SJSA1 (cell line): ENCODE results near the gene CCHCR1. TPM values are rescaled to one million over a fixed set of nuclear protein-coding genes. Genes with fewer than 3 reads are reported as not detected.

Experiments
- DNase-seq, 2 experiments: peaks; one replicate each; pipeline ENCODE4 v3.0.0-alpha.2; 2015 to 2020; ENCODE audit warnings: low spot score in 2 of 2, low read depth in 1 of 2
- H3K27ac ChIP-seq: fragments of 250-450 bp; sonication (Bioruptor Pico); 2 replicates; pipeline ENCODE4 v1.5.1; 2020; ENCODE audit warnings: mild to moderate bottlenecking, moderate library complexity
- H3K27me3 ChIP-seq: fragments of 250-450 bp; sonication (Bioruptor Pico); replicated peaks from 2 replicates; pipeline ENCODE4 v1.5.1; 2020; ENCODE audit warnings: mild to moderate bottlenecking, moderate library complexity
- H3K36me3 ChIP-seq: fragments of 250-450 bp; sonication (Bioruptor Pico); 2 replicates; pipeline ENCODE4 v1.5.1; 2020; ENCODE audit warnings: mild to moderate bottlenecking
- H3K4me1 ChIP-seq: fragments of 250-450 bp; sonication (Bioruptor Pico); replicated peaks from 2 replicates; pipeline ENCODE4 v1.6.1; 2021; ENCODE audit warnings: mild to moderate bottlenecking
- H3K4me3 ChIP-seq: fragments of 250-450 bp; sonication (Bioruptor Pico); 2 replicates; pipeline ENCODE4 v1.5.1; 2020; ENCODE audit warnings: mild to moderate bottlenecking
- H3K9me3 ChIP-seq: fragments of 250-450 bp; sonication (Bioruptor Pico); replicated peaks from 2 replicates; pipeline ENCODE4 v1.5.1; 2020; ENCODE audit warnings: mild to moderate bottlenecking
- total RNA-seq: library from RNA; depleted of rRNA; stranded (reverse); fragments of >200 nt; shearing (Covaris generic); gene quantifications from 2 replicates; pipeline ENCODE4 v1.2.3, GENCODE V29; 2014

Gene CCHCR1
- total RNA-seq, 1 experiment from 2014 or later: 39.2 TPM

- DNase-seq: no peak
- Histone ChIP-seq H3K36me3 (peaks cover 37% of the 10 kb centered on the region), H3K4me3 (no peak overlapping the region), H3K4me1 (peaks cover 14% of the 10 kb centered on the region), H3K27me3 (no peaks in the 10 kb centered on the region), H3K27ac (no peak overlapping the region), H3K9me3 (no peaks in the 10 kb centered on the region)
These were observed 14.5 kb downstream of the CCHCR1 start for GRCh38 chr6:31143148-31143547.

- H3K27ac ChIP-seq: no peak overlapping the region
These were observed 15.2 kb downstream of the CCHCR1 start for GRCh38 chr6:31142361-31142761.

GRCh38 chr6:31140643-31141042, 17.0 kb downstream of the CCHCR1 start:
- Histone ChIP-seq H3K9me3 (no peaks in the 10 kb centered on the region), H3K27me3 (no peaks in the 10 kb centered on the region), H3K36me3 (peaks cover 28% of the 10 kb centered on the region), H3K4me1 (peaks cover 18% of the 10 kb centered on the region), H3K4me3 (no peak overlapping the region), H3K27ac (no peak overlapping the region)
- no peak for DNase-seq

More at GRCh38 chr6:31142361-31142761, 15.2 kb downstream of the CCHCR1 start:
- no peak for DNase-seq
- Histone ChIP-seq H3K27me3 (no peaks in the 10 kb centered on the region), H3K4me1 (peaks cover 18% of the 10 kb centered on the region), H3K36me3 (peaks cover 34% of the 10 kb centered on the region), H3K9me3 (no peaks in the 10 kb centered on the region), H3K4me3 (no peak overlapping the region)

GRCh38 chr6:31139599-31139998, 18.0 kb downstream of the CCHCR1 start:
- no peak overlapping the region for H3K4me3 ChIP-seq
- no peaks in the 10 kb centered on the region for H3K27me3 ChIP-seq
- peaks cover 18% of the 10 kb centered on the region for H3K4me1 ChIP-seq
- peak; percentile 47 to 64 for DNase-seq
- no peak overlapping the region for H3K27ac ChIP-seq
- H3K36me3 ChIP-seq: peaks cover 20% of the 10 kb centered on the region
- no peaks in the 10 kb centered on the region for H3K9me3 ChIP-seq

- H3K4me3 ChIP-seq: no peak within 1 kb of the TSS
- H3K27ac ChIP-seq: no peak within 1 kb of the TSS
- DNase-seq: no peak
- H3K36me3 ChIP-seq: peaks cover 14% of the 10 kb centered on the region
- no peaks in the 10 kb centered on the region for H3K9me3 ChIP-seq
- no peaks in the 10 kb centered on the region for H3K27me3 ChIP-seq
- peaks cover 18% of the 10 kb centered on the region for H3K4me1 ChIP-seq
These were observed 18.6 kb downstream of the CCHCR1 start, which contains the start of gene PSORS1C2 for GRCh38 chr6:31138982-31139381. Gene PSORS1C2, minus strand, starts transcription at chr6:31139066. Its CDS starts 40 bp downstream, at chr6:31139026.

- no peak overlapping the region for H3K27ac ChIP-seq
- no peak for DNase-seq
- H3K27me3 ChIP-seq: no peaks in the 10 kb centered on the region
- no peak overlapping the region for H3K4me3 ChIP-seq
- no peaks in the 10 kb centered on the region for H3K9me3 ChIP-seq
- peaks cover 14% of the 10 kb centered on the region for H3K4me1 ChIP-seq
- H3K36me3 ChIP-seq: no peaks in the 10 kb centered on the region
These were observed 21.9 kb downstream of the CCHCR1 start for GRCh38 chr6:31135710-31136109.

- DNase-seq: no peak
- H3K27me3 ChIP-seq: no peaks in the 10 kb centered on the region
- H3K4me3 ChIP-seq: no peak overlapping the region
- peaks cover 4% of the 10 kb centered on the region for H3K4me1 ChIP-seq
- H3K36me3 ChIP-seq: no peaks in the 10 kb centered on the region
- no peaks in the 10 kb centered on the region for H3K9me3 ChIP-seq
- no peak overlapping the region for H3K27ac ChIP-seq
These were observed 24.8 kb downstream of the CCHCR1 start for GRCh38 chr6:31132806-31133205.

GRCh38 chr6:31131595-31131994, 26.0 kb downstream of the CCHCR1 start:
- Histone ChIP-seq H3K27me3 (no peaks in the 10 kb centered on the region), H3K4me1 (peaks cover 3% of the 10 kb centered on the region; the same call in 1 of the 2 replicates)
- no peak for DNase-seq

GRCh38 chr6:31130751-31131150, 26.9 kb downstream of the CCHCR1 start:
- Histone ChIP-seq H3K27me3 (no peaks in the 10 kb centered on the region), H3K4me3 (no peak overlapping the region), H3K27ac (no peak overlapping the region), H3K4me1 (peaks cover 11% of the 10 kb centered on the region), H3K36me3 (no peaks in the 10 kb centered on the region), H3K9me3 (no peaks in the 10 kb centered on the region)
- no peak for DNase-seq

More at GRCh38 chr6:31131595-31131994, 26.0 kb downstream of the CCHCR1 start:
- no peaks in the 10 kb centered on the region for H3K9me3 ChIP-seq
- H3K36me3 ChIP-seq: no peaks in the 10 kb centered on the region
- no peak overlapping the region for H3K4me3 ChIP-seq
- no peak overlapping the region for H3K27ac ChIP-seq

GRCh38 chr6:31129130-31129529, 28.5 kb downstream of the CCHCR1 start:
- Histone ChIP-seq H3K27me3 (no peaks in the 10 kb centered on the region), H3K9me3 (no peaks in the 10 kb centered on the region), H3K36me3 (no peaks in the 10 kb centered on the region), H3K27ac (no peak overlapping the region), H3K4me3 (no peak overlapping the region), H3K4me1 (peaks cover 26% of the 10 kb centered on the region)
- DNase-seq: no peak

GRCh38 chr6:31128093-31128676, 29.4 kb downstream of the CCHCR1 start:
- no peak overlapping the region for H3K4me3 ChIP-seq
- H3K27ac ChIP-seq: no peak overlapping the region
- H3K4me1 ChIP-seq: peaks cover 29% of the 10 kb centered on the region
- peak; percentile 43 to 69 for DNase-seq
- no peaks in the 10 kb centered on the region for H3K27me3 ChIP-seq
- H3K9me3 ChIP-seq: no peaks in the 10 kb centered on the region
- H3K36me3 ChIP-seq: no peaks in the 10 kb centered on the region

- peak overlapping the region; percentile 45 for H3K27ac ChIP-seq
- H3K36me3 ChIP-seq: no peaks in the 10 kb centered on the region
- no peak overlapping the region for H3K4me3 ChIP-seq
- peaks cover 41% of the 10 kb centered on the region for H3K4me1 ChIP-seq
- no peak for DNase-seq
- H3K9me3 ChIP-seq: no peaks in the 10 kb centered on the region
- no peaks in the 10 kb centered on the region for H3K27me3 ChIP-seq
These were observed 31.0 kb downstream of the CCHCR1 start for GRCh38 chr6:31126396-31127175.

GRCh38 chr6:31125586-31126363, 31.8 kb downstream of the CCHCR1 start:
- peaks cover 41% of the 10 kb centered on the region for H3K4me1 ChIP-seq
- peak; percentile 57 to 79 for DNase-seq
- no peaks in the 10 kb centered on the region for H3K9me3 ChIP-seq
- no peaks in the 10 kb centered on the region for H3K27me3 ChIP-seq
- no peak overlapping the region for H3K4me3 ChIP-seq
- no peaks in the 10 kb centered on the region for H3K36me3 ChIP-seq
- peak overlapping the region; percentile 45 for H3K27ac ChIP-seq

- DNase-seq: peak in 1 of 2 experiments; percentile 24
- H3K4me3 ChIP-seq: no peak overlapping the region
These were observed 32.4 kb downstream of the CCHCR1 start for GRCh38 chr6:31125162-31125561.

More at GRCh38 chr6:31125162-31125561, 32.4 kb downstream of the CCHCR1 start:
- Histone ChIP-seq H3K36me3 (no peaks in the 10 kb centered on the region), H3K4me1 (peaks cover 41% of the 10 kb centered on the region), H3K27ac (peak overlapping the region; percentile 16; the same call in 1 of the 2 replicates), H3K9me3 (no peaks in the 10 kb centered on the region), H3K27me3 (no peaks in the 10 kb centered on the region)
